Smooth muscle cell (in vitro differentiated cells): Measurements from ENCODE around the gene NUBPL. TPM values are rescaled to one million over a fixed set of nuclear protein-coding genes. Genes with fewer than 3 reads are reported as not detected.
A peak's percentile ranks its signal among the peaks of the same experiment; 100 is the strongest.

Experiments used
- DNase-seq: peaks from one replicate; lab custom pipeline; 2025; ENCODE audit not compliant: unreplicated experiment; lab: John Stamatoyannopoulos, UW
- H2AFZ ChIP-seq: fragments of 200-600 bp; sonication (generic); 2 replicates; pipeline ENCODE4 v1.6.0; 2016; ENCODE audit warnings: antibody characterized with exemption, low read depth, mild to moderate bottlenecking
- H3F3A ChIP-seq: fragments of 200-600 bp; sonication (generic); 2 replicates; pipeline ENCODE4 v1.6.0; 2017; ENCODE audit warnings: antibody characterized with exemption, low read depth
- H3K27ac ChIP-seq: fragments of 200-600 bp; sonication (generic); 2 replicates; pipeline ENCODE4 v1.5.1; 2016; ENCODE audit warnings: low read depth, mild to moderate bottlenecking
- H3K27me3 ChIP-seq: fragments of 200-600 bp; sonication (generic); 2 replicates; pipeline ENCODE4 v1.6.1; 2016; ENCODE audit warnings: low read depth, mild to moderate bottlenecking
- H3K36me3 ChIP-seq: fragments of 200-600 bp; sonication (generic); 2 replicates; pipeline ENCODE4 v1.5.1; 2016; ENCODE audit warnings: low read depth
- H3K4me1 ChIP-seq: fragments of 200-600 bp; sonication (generic); 2 replicates; pipeline ENCODE4 v1.5.1; 2016; ENCODE audit warnings: low read depth
- H3K4me2 ChIP-seq: fragments of 200-600 bp; sonication (generic); 2 replicates; pipeline ENCODE4 v1.6.0; 2016; ENCODE audit warnings: mild to moderate bottlenecking
- H3K4me3 ChIP-seq: fragments of 200-600 bp; sonication (generic); 2 replicates; pipeline ENCODE4 v1.5.1; 2016; ENCODE audit warnings: mild to moderate bottlenecking
- H3K79me2 ChIP-seq: fragments of 200-600 bp; sonication (generic); 2 replicates; pipeline ENCODE4 v1.6.0; 2016; ENCODE audit warnings: low read depth, mild to moderate bottlenecking
- H3K9ac ChIP-seq: fragments of 200-600 bp; sonication (generic); 2 replicates; pipeline ENCODE4 v1.6.0; 2016; ENCODE audit warnings: low read depth
- H3K9me3 ChIP-seq: fragments of 200-600 bp; sonication (generic); replicated peaks from 2 replicates; pipeline ENCODE4 v1.5.1; 2016; ENCODE audit warnings: low read depth
- H4K20me1 ChIP-seq: fragments of 200-600 bp; sonication (generic); 2 replicates; pipeline ENCODE4 v1.6.0; 2016; ENCODE audit warnings: low read depth
- CTCF ChIP-seq: fragments of 200-600 bp; sonication (generic); IDR thresholded peaks from 2 replicates; pipeline ENCODE4 v1.5.1; 2017; ENCODE audit warnings: borderline replicate concordance, mild to moderate bottlenecking, antibody characterized with exemption; ENCODE audit not compliant: insufficient read depth, poor library complexity, severe bottlenecking
- WGBS: methylation state at CpG from one replicate; pipeline ENCODE4 v1.1.7; 2016; ENCODE audit warnings: low lambda C conversion rate; 5-methylcytosine and 5-hydroxymethylcytosine counted together
- polyA plus RNA-seq: library from polyadenylated mRNA; unstranded; fragments of >200 nt; fragmentation: Nextera tagmentation; extraction: Ambion mirVana; gene quantifications from 2 replicates; pipeline ENCODE4 v1.2.1, GENCODE V29; 2016
- small RNA-seq: library from RNA; depleted of rRNA; stranded (forward); fragments of <200 nt; gene quantifications from one replicate; pipeline ENCODE3, GENCODE V24; 2014
- total RNA-seq: library from RNA; depleted of rRNA; stranded (reverse); fragments of >200 nt; gene quantifications from 2 replicates; pipeline ENCODE4 v1.2.3, GENCODE V29; 2014

The NUBPL gene
- total and polyA plus RNA-seq, 2 experiments from 2014 or later: 9.1 to 11.7 TPM

DNA sequence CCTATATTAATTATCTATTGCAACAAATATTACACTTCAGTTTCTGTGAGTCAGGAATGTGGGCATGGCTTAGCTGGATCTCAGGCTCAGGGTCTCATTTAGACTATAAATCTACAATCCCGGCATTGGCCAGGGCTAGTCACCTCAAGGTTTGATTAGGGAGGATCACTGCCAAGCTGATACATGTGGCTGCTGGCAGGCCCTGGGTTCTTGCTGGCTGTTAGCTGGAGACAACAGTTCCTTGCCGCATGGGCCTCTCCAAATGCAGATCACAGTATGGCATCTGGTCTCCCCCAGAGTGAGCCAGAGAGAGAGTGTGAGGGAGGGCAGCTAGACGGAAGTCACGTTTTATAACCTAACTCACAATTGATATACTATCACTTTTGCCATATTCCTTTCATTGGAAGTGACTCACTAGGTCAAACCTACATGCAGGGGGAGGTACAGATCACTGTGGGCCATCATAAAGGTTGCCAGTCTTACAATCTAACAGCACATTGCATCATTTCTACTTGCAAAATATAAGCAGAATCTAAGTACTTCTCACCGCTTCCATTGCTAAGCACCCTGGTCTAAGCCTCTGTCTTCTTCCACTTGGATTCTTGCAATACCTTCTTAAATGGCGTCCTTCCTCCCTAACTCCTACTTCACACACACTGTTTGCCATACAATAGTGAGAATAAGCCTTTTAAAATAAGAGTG lies 341.9 kb downstream of the NUBPL start:
- Histone ChIP-seq H3F3A (no peaks in the 10 kb centered on the region), H3K4me2 (no peak overlapping the region), H2AFZ (no peak overlapping the region), H3K9ac (no peak overlapping the region), H3K4me1 (no peaks in the 10 kb centered on the region), H3K9me3 (no peaks in the 10 kb centered on the region), H3K79me2 (no peaks in the 10 kb centered on the region), H4K20me1 (no peaks in the 10 kb centered on the region), H3K4me3 (no peak overlapping the region), H3K27me3 (no peaks in the 10 kb centered on the region), H3K36me3 (no peaks in the 10 kb centered on the region), H3K27ac (peak overlapping the region; percentile 54)
- WGBS: 94% methylated on average over 6 of the region's 6 CpGs
- no peak for DNase-seq
- no peak for TF ChIP-seq CTCF

DNA sequence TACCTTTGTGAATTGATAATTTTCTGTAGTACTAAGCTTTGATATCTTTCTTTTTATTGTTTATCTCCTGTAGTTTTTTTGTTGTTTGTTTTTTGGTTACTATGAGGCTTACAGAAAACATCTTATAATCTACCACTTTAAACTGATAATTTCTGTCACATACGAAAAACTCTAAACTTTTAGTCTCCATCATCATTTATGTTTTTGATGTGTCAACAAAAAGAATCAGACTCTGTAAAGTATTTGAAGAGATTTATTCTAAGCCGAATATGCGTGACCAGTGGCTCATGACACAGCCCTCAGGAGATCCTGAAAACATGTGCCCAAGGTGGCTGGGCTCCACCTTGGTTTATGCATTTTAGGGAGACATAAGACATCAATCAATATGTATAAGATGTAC lies 348.8 kb downstream of the NUBPL start:
- Histone ChIP-seq H3K9me3 (no peaks in the 10 kb centered on the region), H3F3A (no peaks in the 10 kb centered on the region), H3K4me1 (no peaks in the 10 kb centered on the region), H3K79me2 (no peaks in the 10 kb centered on the region), H3K4me2 (no peak overlapping the region), H3K27ac (no peak overlapping the region), H3K9ac (no peak overlapping the region), H3K27me3 (no peaks in the 10 kb centered on the region), H4K20me1 (no peaks in the 10 kb centered on the region), H3K4me3 (no peak overlapping the region), H3K36me3 (no peaks in the 10 kb centered on the region), H2AFZ (no peak overlapping the region)
- DNase-seq: no peak
- WGBS: 96% methylated on average over 3 of the region's 3 CpGs
- TF ChIP-seq CTCF: no peak

Small RNAs within 50 kb of the gene (small RNA-seq; reads per million reads assigned to genes)
- gene RNU6-455P (not detected), gene RNU6-602P (not detected)

Other genes with a start within 250 kb of the NUBPL start
- 49.8 and 72.2 TPM in 2 replicates for gene HEATR5A, start 140.9 kb upstream of the NUBPL start, total RNA-seq
- 25.4 and 28.5 TPM in 2 replicates for gene HEATR5A, start 140.9 kb upstream of the NUBPL start, polyA plus RNA-seq
- 30.0 and 30.4 TPM in 2 replicates for gene DTD2, start 103.9 kb upstream of the NUBPL start, total RNA-seq
- 8.1 and 8.6 TPM in 2 replicates for gene DTD2, start 103.9 kb upstream of the NUBPL start, polyA plus RNA-seq
- not detected in 2 replicates for gene GPR33, start 73.4 kb upstream of the NUBPL start, total RNA-seq
- not detected in 2 replicates for gene GPR33, start 73.4 kb upstream of the NUBPL start, polyA plus RNA-seq